K562 (cell line): ENCODE data around the gene PLA2G2C. TPM values are rescaled to one million over a fixed set of nuclear protein-coding genes. Genes with fewer than 3 reads are reported as not detected.

Experiments
- C11orf30 ChIP-seq: fragments of 450-650 bp; IDR thresholded peaks from 2 replicates; pipeline ENCODE4 v1.6.1; 2016; ENCODE audit warnings: low read depth, mild to moderate bottlenecking
- RBM25 ChIP-seq: fragments of 200-400 bp; formaldehyde crosslinking; IDR thresholded peaks from 2 replicates; pipeline ENCODE4 v1.6.1; 2018; ENCODE audit warnings: low read length, low read depth, moderate library complexity; ENCODE audit not compliant: severe bottlenecking
- SMARCA4 ChIP-seq: fragments of 450-650 bp; IDR thresholded peaks from 2 replicates; pipeline ENCODE4 v1.6.1; 2016
- VEZF1 ChIP-seq: fragments of 200-800 bp; sonication (Bioruptor generic); IDR thresholded peaks from 2 replicates; pipeline ENCODE4 v1.6.1; 2017; ENCODE audit warnings: missing genetic modification characterization, missing compliant biosample characterization
- polyA plus RNA-seq, 8 experiments: library from polyadenylated mRNA; depleted of rRNA in 4 of 8; stranded (reverse) in 5 of 8; unstranded in 3 of 8; fragments of >200 nt; fragmentation: Nextera tagmentation in 2 of 8; fragmentation: Illumina TruSeq in 1 of 8; extraction: Ambion mirVana in 2 of 8; extraction: Trizol in 1 of 8; gene quantifications; 2 replicates each; pipeline versions ENCODE4 v1.2.1 to v1.2.3, GENCODE V29; 2011 to 2014; ENCODE audit warnings: inconsistent platforms in 1 of 8, missing spikeins in 1 of 8
- total RNA-seq, 7 experiments: library from RNA; depleted of rRNA in 6 of 7; stranded (reverse); fragments of >200 nt in 6 of 7; fragmentation: Illumina TruSeq in 2 of 7; extraction: Trizol in 2 of 7; gene quantifications; 2 replicates each; pipeline versions ENCODE4 v1.2.1 to v1.2.3, GENCODE V29; 2011 to 2021; ENCODE audit warnings: low replicate concordance in 1 of 7
- TF ChIP-seq, protein P1 (sequence below), 2 experiments: fragments of 450-650 bp in 1 of 2; sonication (generic) in 1 of 2; formaldehyde crosslinking in 1 of 2; IDR thresholded peaks in 1 of 2; conservative IDR thresholded peaks in 1 of 2; 2 replicates each; pipeline versions ENCODE4 v1.6.1 to v1.8.1; 2016 to 2023; ENCODE audit warnings: mild to moderate bottlenecking in 2 of 2, moderate library complexity in 2 of 2, inconsistent platforms in 1 of 2, missing genetic modification reagents in 1 of 2

The PLA2G2C gene
- total and polyA plus RNA-seq, 9 of the 15 experiments (the other 6 are each of a cell fraction or from before 2014, with no cell fraction given): 0.14 to 0.49 (median 0.21) TPM

- TF ChIP-seq C11orf30 (peak; percentile 63; the same call in 1 of the 2 replicates), SMARCA4 (peak; percentile 20; the same call in 1 of the 2 replicates), VEZF1 (CRISPR knock-in tag) (peak; percentile 80), RBM25 (peak; percentile 70)
- TF ChIP-seq, protein P1, sequence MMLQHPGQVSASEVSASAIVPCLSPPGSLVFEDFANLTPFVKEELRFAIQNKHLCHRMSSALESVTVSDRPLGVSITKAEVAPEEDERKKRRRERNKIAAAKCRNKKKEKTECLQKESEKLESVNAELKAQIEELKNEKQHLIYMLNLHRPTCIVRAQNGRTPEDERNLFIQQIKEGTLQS (IDR thresholded peaks at IDR 0.05): peak; percentile 82
- TF ChIP-seq, protein P1 (CRISPR knock-in tag; conservative IDR thresholded peaks at IDR 0.05): 0 out of 2 replicates have a peak, but pooled peaks have one; percentile 58
These were observed 61.8 kb downstream of the PLA2G2C start (continued) for GRCh38 chr1:20124456-20125057.
